NCI-H82 (cell line): ENCODE data around the gene LSAMP.

Source experiments
- DNase-seq: peaks from one replicate; lab custom pipeline; 2025; lab: John Stamatoyannopoulos, UW

LSAMP gene

DNA sequence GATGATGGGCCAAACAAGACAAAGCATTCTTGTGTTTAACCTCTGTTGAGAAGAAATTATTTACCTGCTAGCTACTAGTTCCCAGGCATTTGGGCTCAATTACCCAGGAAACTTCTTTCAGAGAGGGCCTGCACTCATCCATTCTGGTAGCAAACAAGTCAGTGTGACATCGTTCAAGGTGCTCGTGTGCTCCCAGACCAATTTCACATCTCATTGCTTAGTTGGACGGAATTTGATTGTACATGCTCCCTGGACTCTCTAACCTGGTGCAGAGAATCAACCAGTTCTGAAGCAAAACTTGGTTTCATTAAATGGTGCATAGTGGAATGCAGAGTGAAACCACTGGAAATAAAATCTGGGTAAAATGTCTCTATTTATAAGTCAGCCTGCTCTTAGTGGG, 392.7 kb downstream of the LSAMP start:
- DNase-seq, result no peak

DNA sequence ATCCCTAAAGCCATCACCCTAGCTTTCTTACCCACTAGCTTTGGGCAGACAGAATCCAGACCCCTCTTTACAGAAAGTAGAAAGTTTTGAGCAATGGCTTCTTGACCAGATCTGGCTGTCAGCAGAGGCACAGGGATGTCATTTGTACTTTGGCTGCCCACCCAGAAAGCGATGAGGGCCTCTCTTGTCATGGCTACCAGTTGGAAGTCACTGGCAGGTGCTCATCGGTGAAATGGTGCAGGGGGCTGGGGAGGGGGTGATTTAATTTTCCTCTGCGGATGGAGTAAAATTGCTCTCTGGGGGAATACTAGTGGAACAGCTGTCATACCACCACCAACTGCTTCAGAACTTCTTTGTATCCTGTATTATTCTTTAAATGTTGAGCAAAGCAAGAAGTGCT, 393.7 kb downstream of the LSAMP start:
- no peak for DNase-seq

- no peak for DNase-seq
Measured at GRCh38 chr3:116051040-116051439, 394.2 kb downstream of the LSAMP start.

GRCh38 chr3:116050311-116050915, 394.9 kb downstream of the LSAMP start:
- DNase-seq, result peak; percentile 28

DNA sequence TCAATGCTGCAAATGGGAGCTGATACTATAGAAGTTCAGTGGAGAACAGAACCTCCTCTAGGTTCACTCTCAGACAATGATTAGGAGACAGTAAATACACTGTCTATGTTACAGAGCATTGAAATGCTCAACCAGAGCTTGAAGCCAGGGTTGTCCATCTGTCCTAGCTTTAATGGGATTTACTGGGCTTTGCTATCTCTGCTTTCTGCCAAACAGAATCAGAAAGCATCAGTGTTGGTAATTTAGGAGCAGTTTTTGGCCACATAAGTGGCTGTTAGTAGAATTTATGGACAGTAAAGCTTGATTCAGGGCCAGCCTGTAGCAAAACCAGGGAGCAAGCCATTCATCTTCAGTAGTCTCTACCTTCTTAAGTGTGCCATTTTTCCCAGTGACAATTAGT, 396.3 kb downstream of the LSAMP start:
- peak; percentile 91 for DNase-seq

DNA sequence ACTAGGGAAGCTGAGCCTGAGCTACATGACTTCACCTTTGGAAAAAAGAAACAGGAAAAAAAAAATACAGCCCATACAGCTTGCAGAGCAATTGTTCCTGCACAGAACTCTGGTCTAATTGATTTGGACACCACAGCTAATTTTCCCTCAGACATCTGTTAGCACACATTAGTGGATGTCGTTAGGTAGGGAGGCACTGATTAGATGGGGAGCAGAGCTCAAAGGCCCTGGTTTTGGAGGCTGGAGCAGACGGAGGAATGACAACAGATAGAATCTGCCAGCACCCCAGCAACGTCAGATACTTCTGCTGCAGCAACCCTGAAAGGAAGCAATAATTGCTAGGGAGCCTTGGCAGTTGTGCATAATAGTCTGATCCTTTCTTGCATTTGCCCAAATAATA, 398.9 kb downstream of the LSAMP start:
- DNase-seq, result peak; percentile 76

GRCh38 chr3:116045314-116045713, 400.0 kb downstream of the LSAMP start:
- DNase-seq, result no peak

- DNase-seq, result no peak
Measured at GRCh38 chr3:116040152-116040551, 405.1 kb downstream of the LSAMP start.

DNA sequence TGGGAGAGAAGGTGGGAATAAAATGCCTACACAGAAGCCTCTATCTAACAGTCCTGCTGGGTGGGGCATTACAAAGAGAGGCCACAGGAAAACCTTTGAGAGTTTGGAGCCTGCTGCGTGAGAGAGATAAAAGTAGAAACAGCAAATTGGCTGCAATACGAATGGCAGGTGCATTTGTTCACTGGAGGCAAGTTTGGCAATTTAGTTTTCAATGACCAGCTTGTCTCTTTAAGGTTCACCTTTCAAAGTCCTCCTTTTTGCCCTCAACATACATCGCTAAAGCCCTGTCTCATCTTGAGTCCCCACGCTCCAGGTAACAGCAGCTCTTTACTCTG, 405.7 kb downstream of the LSAMP start:
- no peak for DNase-seq

DNA sequence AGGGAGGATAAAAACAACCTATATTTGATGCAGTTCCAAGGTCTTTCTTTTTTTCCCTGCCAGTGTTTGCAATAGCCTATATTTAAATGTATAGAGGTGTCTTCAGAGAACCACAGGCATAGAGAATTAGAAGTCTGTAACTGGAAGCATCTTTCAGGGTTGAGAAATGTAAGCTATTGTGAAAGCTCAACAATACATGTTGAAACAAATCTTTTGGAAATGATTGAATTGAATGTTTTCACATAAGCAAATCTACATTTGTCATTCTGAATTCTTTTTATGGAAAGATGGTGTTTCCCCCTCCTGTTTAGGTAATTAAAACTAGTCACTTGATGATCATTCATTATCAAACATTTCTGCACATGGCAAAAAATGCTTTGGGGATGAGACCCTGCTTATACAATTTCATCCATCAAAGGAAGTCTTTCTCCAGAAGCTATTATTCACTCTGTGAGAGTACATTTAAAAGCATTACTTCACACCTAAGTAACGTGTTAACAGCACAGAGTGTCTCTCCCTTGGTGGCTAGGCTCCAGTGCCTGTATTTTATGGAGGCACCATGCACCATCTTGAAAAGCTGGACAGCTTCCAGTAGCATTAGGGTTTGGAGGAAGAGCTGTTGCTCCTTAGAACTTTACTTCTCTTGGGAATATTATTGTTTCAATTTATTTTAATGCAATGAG, 406.2 kb downstream of the LSAMP start:
- DNase-seq, result no peak

GRCh38 chr3:116037954-116038911, 407.1 kb downstream of the LSAMP start:
- no peak for DNase-seq

DNA sequence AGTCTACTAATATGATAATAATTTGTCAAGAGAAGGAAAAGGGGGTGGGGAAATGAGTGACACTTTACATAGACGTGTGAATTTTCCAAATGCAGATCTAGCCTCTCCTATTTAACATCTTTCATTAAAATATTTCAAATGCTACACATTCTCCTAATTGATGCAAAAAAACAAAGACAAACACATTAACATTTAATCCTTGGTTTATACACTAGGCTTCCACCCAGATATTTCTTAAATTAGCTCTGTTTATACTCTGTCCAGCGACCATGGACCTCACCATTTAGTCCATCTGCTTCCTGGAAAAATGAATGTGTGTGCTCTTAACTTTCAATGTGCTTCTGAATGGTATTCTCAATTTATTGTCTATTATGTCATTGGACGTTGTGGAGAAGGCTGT, 409.9 kb downstream of the LSAMP start:
- no peak for DNase-seq

DNA sequence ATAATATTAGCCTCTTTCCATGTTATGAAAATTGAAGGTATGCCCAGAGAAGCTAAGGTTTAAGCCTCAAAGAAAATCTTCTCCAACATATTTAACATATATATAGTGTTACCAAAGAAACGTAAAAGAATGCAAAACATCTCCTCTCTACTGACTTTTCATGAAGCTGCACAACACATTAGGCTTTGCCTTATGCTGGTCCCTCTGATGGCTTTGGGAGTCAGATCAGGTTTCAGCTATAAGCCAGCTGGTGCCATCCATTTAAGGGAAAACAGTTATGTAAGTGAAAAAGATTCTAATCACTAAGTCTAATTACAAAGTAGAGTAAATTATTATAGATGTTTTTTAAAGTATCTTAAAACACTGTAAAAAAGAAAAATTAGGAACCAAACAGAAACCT, 410.5 kb downstream of the LSAMP start:
- DNase-seq, result peak; percentile 88

DNA sequence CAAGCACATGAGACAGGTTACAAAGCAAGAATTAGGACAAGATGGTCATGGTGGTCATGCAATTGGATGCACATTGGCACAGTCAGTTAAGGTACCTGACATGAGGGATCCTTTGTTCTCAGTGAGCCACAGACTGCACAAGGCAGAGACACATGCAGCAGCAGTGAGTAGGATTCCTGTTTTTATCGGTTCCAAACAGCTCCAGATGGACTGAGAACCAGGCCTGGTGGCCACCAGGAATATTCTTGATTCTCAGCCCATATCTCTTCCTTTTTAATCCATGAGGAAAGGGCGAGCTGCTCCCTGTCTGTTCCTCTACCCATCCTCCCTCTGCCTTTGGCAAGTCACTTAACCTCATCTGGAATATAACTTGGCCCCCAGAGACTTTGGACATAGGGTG, 411.2 kb downstream of the LSAMP start:
- peak; percentile 62 for DNase-seq

GRCh38 chr3:116033516-116033915, 411.8 kb downstream of the LSAMP start:
- no peak for DNase-seq

DNA sequence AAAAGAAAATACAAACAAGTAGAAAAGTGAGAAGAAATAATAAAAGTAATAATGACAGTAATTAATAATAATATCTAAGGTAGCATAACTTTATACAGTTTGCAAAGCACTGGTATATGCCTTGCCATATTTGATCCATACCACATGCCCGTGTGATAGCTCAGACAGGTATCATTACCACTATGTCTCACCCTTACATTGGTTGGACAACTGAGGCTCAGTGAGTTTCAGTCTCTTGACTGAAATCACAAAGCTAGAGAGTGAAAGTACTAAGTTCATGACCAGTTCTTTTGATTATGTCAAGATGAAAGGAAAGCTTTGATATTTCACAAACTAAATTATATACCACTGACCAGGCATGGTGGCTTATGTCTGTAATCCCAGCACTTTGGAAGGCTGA, 413.1 kb downstream of the LSAMP start:
- no peak for DNase-seq

DNA sequence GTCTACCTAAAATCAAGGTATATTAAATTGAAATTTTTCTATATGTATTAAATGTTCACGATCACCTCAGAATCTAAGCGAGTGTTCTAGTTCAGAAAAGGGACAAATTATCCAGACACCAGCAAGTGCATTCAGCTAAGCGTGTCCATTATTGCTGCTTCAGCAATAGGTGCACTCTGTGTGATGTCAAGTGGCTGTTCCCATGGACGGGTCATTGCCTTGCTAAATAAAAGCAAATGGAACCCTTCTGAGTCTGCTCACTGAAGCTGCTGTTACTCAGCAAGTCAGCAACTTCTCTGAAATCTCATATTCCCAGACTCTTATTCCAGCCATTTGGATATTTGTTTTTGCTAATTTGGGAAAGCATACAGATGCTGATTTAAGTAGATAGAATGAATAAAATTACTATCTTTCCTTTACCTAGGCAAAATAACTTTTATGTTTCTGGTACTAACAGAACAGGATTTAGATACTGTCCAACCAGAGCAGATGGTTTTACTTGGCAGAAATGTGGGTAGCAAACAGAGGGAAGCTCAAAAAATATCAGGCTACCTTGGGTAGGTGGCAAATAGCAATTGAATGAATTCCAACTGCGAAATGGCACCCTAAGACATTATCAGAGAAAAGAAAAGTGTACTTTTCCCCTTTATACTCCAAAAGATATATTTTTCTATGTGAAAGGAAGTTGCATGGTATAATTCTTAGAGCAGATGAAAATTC, 415.0 kb downstream of the LSAMP start:
- DNase-seq, result no peak

DNA sequence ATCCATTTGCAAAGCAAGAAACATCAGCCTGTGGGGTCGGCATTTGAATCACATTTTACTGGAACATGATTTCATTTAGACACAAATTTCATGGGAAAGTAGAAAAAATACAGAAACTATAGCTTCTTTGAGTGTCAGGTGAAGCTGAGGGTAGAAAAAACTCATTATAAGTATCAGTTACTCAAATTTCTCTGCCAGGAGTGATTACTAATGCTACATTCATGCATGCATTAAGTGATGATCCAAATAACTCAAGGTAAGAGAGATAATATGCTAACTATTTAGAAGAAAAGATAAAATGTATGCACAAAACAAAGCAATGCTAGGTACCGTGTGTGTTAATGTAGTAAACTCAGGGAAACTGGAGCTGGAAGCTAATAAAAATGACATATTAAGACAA, 416.0 kb downstream of the LSAMP start:
- no peak for DNase-seq

DNA sequence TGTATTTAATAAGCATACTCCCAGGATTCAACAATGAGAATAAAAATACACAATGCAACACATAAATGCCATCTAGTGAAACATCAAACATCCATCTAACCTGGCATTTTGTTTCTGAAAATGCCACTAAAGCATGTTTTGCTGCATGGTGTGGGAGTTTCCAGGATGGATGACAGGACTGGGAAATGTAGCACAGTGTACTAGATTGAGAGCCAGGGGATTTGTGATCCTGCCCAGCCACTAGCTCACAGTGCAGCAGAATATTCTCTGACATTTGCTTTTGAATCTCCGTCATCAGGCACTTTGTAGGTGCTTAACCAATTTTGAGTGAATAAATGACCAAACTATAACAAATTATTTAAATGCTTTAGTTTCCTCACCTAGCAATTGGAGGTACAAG, 417.1 kb downstream of the LSAMP start:
- DNase-seq, result no peak

- no peak for DNase-seq
Measured at GRCh38 chr3:116020989-116021388, 424.3 kb downstream of the LSAMP start.

GRCh38 chr3:116020495-116020894, 424.8 kb downstream of the LSAMP start:
- no peak for DNase-seq

GRCh38 chr3:116019254-116019763, 426.0 kb downstream of the LSAMP start:
- DNase-seq, result no peak
